NB4 (cell line): Measurements from ENCODE around the gene TBX4.

ENCODE experiments used
- DNase-seq: peaks from one replicate; pipeline ENCODE4 v3.0.0; 2010; ENCODE audit warnings: low read depth
- H3K4me3 ChIP-seq: one replicate; pipeline ENCODE4 v1.5.1; 2011; ENCODE audit warnings: mild to moderate bottlenecking, low read depth, low read length, moderate library complexity
- CTCF ChIP-seq: IDR thresholded peaks from one replicate; pipeline ENCODE4 v1.5.1; 2012; ENCODE audit warnings: low read depth, low read length
- MAX ChIP-seq: IDR thresholded peaks from 2 replicates; pipeline ENCODE4 v1.6.1; 2011; ENCODE audit warnings: low read depth, low read length
- MYC ChIP-seq: IDR thresholded peaks from 2 replicates; pipeline ENCODE4 v1.6.1; 2011; ENCODE audit warnings: low read depth, low read length
- POLR2A ChIP-seq: IDR thresholded peaks from 2 replicates; pipeline ENCODE4 v1.6.1; 2011; ENCODE audit warnings: mild to moderate bottlenecking; ENCODE audit not compliant: insufficient read length; ENCODE audit errors: extremely low read depth

TBX4 gene

GRCh38 chr17:61412860-61413660 lies 39.2 kb upstream of the TBX4 start:
- H3K4me3 ChIP-seq: no peak overlapping the region
- no peak for TF ChIP-seq MAX
- no peak for TF ChIP-seq CTCF
- no peak for TF ChIP-seq MYC
- TF ChIP-seq POLR2A: no peak
- no peak for DNase-seq

GRCh38 chr17:61413661-61414126 lies 38.5 kb upstream of the TBX4 start:
- TF ChIP-seq POLR2A (no peak), CTCF (no peak), MAX (no peak), MYC (no peak)
- H3K4me3 ChIP-seq: no peak overlapping the region
- DNase-seq: no peak

GRCh38 chr17:61414141-61414935 lies 37.9 kb upstream of the TBX4 start:
- no peak for DNase-seq
- TF ChIP-seq CTCF (no peak), POLR2A (no peak), MYC (no peak), MAX (no peak)
- no peak overlapping the region for H3K4me3 ChIP-seq

GRCh38 chr17:61414936-61415251 lies 37.3 kb upstream of the TBX4 start:
- no peak for TF ChIP-seq MYC
- no peak for TF ChIP-seq MAX
- no peak for TF ChIP-seq CTCF
- TF ChIP-seq POLR2A: no peak
- no peak for DNase-seq
- H3K4me3 ChIP-seq: no peak overlapping the region

GRCh38 chr17:61415374-61416210 lies 36.6 kb upstream of the TBX4 start:
- no peak for TF ChIP-seq MAX
- no peak for DNase-seq
- no peak overlapping the region for H3K4me3 ChIP-seq

GRCh38 chr17:61416211-61416539 lies 36.0 kb upstream of the TBX4 start:
- TF ChIP-seq MAX (no peak), POLR2A (no peak), MYC (no peak), CTCF (no peak)
- no peak overlapping the region for H3K4me3 ChIP-seq
- no peak for DNase-seq
